Measurements from ENCODE around the gene DAZAP1. TPM values are rescaled to one million over a fixed set of nuclear protein-coding genes. Genes with fewer than 3 reads are reported as not detected.

The DAZAP1 gene
- total and polyA plus RNA-seq, 2 experiments from 2014 or later: 35.8 to 46.8 TPM

GRCh38 chr19:1373042-1373533, 34.3 kb upstream of the DAZAP1 start:
- no peak overlapping the region for H3K27ac ChIP-seq
- WGBS (ENCODE audit: low lambda C conversion rate, missing lambda C conversion rate): 94% methylated on average over 20 of the region's 20 CpGs
- H2AFZ ChIP-seq: no peak overlapping the region
- H3K4me1 ChIP-seq (ENCODE audit: insufficient read depth): no peaks in the 10 kb centered on the region
- H3K4me3 ChIP-seq: no peak overlapping the region
- H3K79me2 ChIP-seq: no peaks in the 10 kb centered on the region
- peaks cover 3% of the 10 kb centered on the region for H3K36me3 ChIP-seq (replicated peaks; ENCODE audit: insufficient read depth, low read depth)
- no peak for DNase-seq (ENCODE audit: low spot score)
- no peak for TF ChIP-seq EZH2 (IDR thresholded peaks at IDR 0.05; ENCODE audit: borderline replicate concordance)
- no peak for TF ChIP-seq CTCF (IDR thresholded peaks at IDR 0.05; ENCODE audit: poor library complexity)
- TF ChIP-seq EZH2phosphoT487 (IDR thresholded peaks at IDR 0.05; ENCODE audit: low read depth, severe bottlenecking, unreplicated experiment): no peak
- no peaks in the 10 kb centered on the region for H3K9me2 ChIP-seq (replicated peaks; ENCODE audit: insufficient read depth)
- H4K20me1 ChIP-seq (ENCODE audit: insufficient read depth, poor library complexity, severe bottlenecking): no peaks in the 10 kb centered on the region
- no peaks in the 10 kb centered on the region for H3K9me3 ChIP-seq (ENCODE audit: low read depth)
- H3K4me2 ChIP-seq: no peak overlapping the region
- no peaks in the 10 kb centered on the region for H3K27me3 ChIP-seq

- no peaks in the 10 kb centered on the region for H3K4me1 ChIP-seq (ENCODE audit: insufficient read depth)
- H4K20me1 ChIP-seq (ENCODE audit: insufficient read depth, poor library complexity, severe bottlenecking): no peaks in the 10 kb centered on the region
- WGBS (ENCODE audit: low lambda C conversion rate, missing lambda C conversion rate): 85% methylated on average over 22 of the region's 22 CpGs
- no peak overlapping the region for H3K4me2 ChIP-seq
- H3K9me3 ChIP-seq (ENCODE audit: low read depth): no peaks in the 10 kb centered on the region
- no peak overlapping the region for H3K27ac ChIP-seq
- no peak overlapping the region for H3K4me3 ChIP-seq
- no peak overlapping the region for H2AFZ ChIP-seq
- DNase-seq (ENCODE audit: low spot score): peak; percentile 53
- H3K36me3 ChIP-seq (replicated peaks; ENCODE audit: insufficient read depth, low read depth): peaks cover 3% of the 10 kb centered on the region
- TF ChIP-seq EZH2phosphoT487 (IDR thresholded peaks at IDR 0.05; ENCODE audit: low read depth, severe bottlenecking, unreplicated experiment): no peak
- no peak for TF ChIP-seq EZH2 (IDR thresholded peaks at IDR 0.05; ENCODE audit: borderline replicate concordance)
- no peak for TF ChIP-seq CTCF (IDR thresholded peaks at IDR 0.05; ENCODE audit: poor library complexity)
- H3K27me3 ChIP-seq: no peaks in the 10 kb centered on the region
- H3K79me2 ChIP-seq: no peaks in the 10 kb centered on the region
- H3K9me2 ChIP-seq (replicated peaks; ENCODE audit: insufficient read depth): no peaks in the 10 kb centered on the region
These were observed 33.7 kb upstream of the DAZAP1 start for GRCh38 chr19:1373534-1374249.

GRCh38 chr19:1374250-1374577, 33.2 kb upstream of the DAZAP1 start:
- no peak overlapping the region for H3K27ac ChIP-seq
- no peak overlapping the region for H2AFZ ChIP-seq
- H3K79me2 ChIP-seq: no peaks in the 10 kb centered on the region
- DNase-seq (ENCODE audit: low spot score): no peak
- H3K4me3 ChIP-seq: no peak overlapping the region
- 97% methylated on average over 11 of the region's 12 CpGs for WGBS (ENCODE audit: low lambda C conversion rate, missing lambda C conversion rate)
- no peaks in the 10 kb centered on the region for H3K9me3 ChIP-seq (ENCODE audit: low read depth)
- no peaks in the 10 kb centered on the region for H3K4me1 ChIP-seq (ENCODE audit: insufficient read depth)
- H3K36me3 ChIP-seq (replicated peaks; ENCODE audit: insufficient read depth, low read depth): peaks cover 3% of the 10 kb centered on the region
- H3K4me2 ChIP-seq: no peak overlapping the region
- no peaks in the 10 kb centered on the region for H4K20me1 ChIP-seq (ENCODE audit: insufficient read depth, poor library complexity, severe bottlenecking)
- TF ChIP-seq CTCF (IDR thresholded peaks at IDR 0.05; ENCODE audit: poor library complexity) (no peak), EZH2 (IDR thresholded peaks at IDR 0.05; ENCODE audit: borderline replicate concordance) (no peak), EZH2phosphoT487 (IDR thresholded peaks at IDR 0.05; ENCODE audit: low read depth, severe bottlenecking, unreplicated experiment) (no peak)
- no peaks in the 10 kb centered on the region for H3K9me2 ChIP-seq (replicated peaks; ENCODE audit: insufficient read depth)
- H3K27me3 ChIP-seq: no peaks in the 10 kb centered on the region

Data from hepatocyte (in vitro differentiated cells).